ENCODE data around the gene GAGE12D.
"Not testable (repeated sequence)": the region's sequence is repeated elsewhere in the genome, so short reads cannot be mapped to it uniquely, and the experiment has no call there.

Gene GAGE12D

GRCh38 chrX:49541433-49541832 lies at the start of gene GAGE12D:
Gene GAGE12D, plus strand, starts transcription at chrX:49541733. Its CDS starts 1,155 bp downstream, at chrX:49542888.
- H3K36me3 ChIP-seq (ENCODE audit: insufficient read depth, low read length); H3K27ac ChIP-seq (ENCODE audit: low read depth, low read length); H3K4me1 ChIP-seq (ENCODE audit: control insufficient read depth, insufficient read depth, low read length, unreplicated experiment); H3K27me3 ChIP-seq (ENCODE audit: insufficient read depth, low read length); H3K4me3 ChIP-seq (ENCODE audit: low read depth, low read length); H3K79me2 ChIP-seq (ENCODE audit: control insufficient read depth, insufficient read depth, low read length, unreplicated experiment); H2AFZ ChIP-seq (ENCODE audit: low read length, unreplicated experiment): not testable (repeated sequence)

- H3K27me3 ChIP-seq (ENCODE audit: insufficient read depth, low read length); H3K27ac ChIP-seq (ENCODE audit: low read depth, low read length); H3K79me2 ChIP-seq (ENCODE audit: control insufficient read depth, insufficient read depth, low read length, unreplicated experiment); H2AFZ ChIP-seq (ENCODE audit: low read length, unreplicated experiment); H3K4me1 ChIP-seq (ENCODE audit: control insufficient read depth, insufficient read depth, low read length, unreplicated experiment); H3K36me3 ChIP-seq (ENCODE audit: insufficient read depth, low read length); H3K4me3 ChIP-seq (ENCODE audit: low read depth, low read length): not testable (repeated sequence)
These were observed 9.7 kb upstream of the GAGE12D start, which contains the start of gene GAGE12C for GRCh38 chrX:49531877-49532276. Gene GAGE12C, plus strand, starts transcription at chrX:49532177. Its CDS starts 1,155 bp downstream, at chrX:49533332.

- H3K36me3 ChIP-seq (ENCODE audit: insufficient read depth, low read length); H3K27me3 ChIP-seq (ENCODE audit: insufficient read depth, low read length); H2AFZ ChIP-seq (ENCODE audit: low read length, unreplicated experiment); H3K4me3 ChIP-seq (ENCODE audit: low read depth, low read length); H3K27ac ChIP-seq (ENCODE audit: low read depth, low read length); H3K4me1 ChIP-seq (ENCODE audit: control insufficient read depth, insufficient read depth, low read length, unreplicated experiment); H3K79me2 ChIP-seq (ENCODE audit: control insufficient read depth, insufficient read depth, low read length, unreplicated experiment): not testable (repeated sequence)
These were observed 9.5 kb downstream of the GAGE12D start, which contains the start of gene GAGE12E for GRCh38 chrX:49550989-49551388. Gene GAGE12E, plus strand, starts transcription at chrX:49551289. Its CDS starts 1,155 bp downstream, at chrX:49552444.

- H3K4me3 ChIP-seq (ENCODE audit: low read depth, low read length); H3K4me1 ChIP-seq (ENCODE audit: control insufficient read depth, insufficient read depth, low read length, unreplicated experiment); H3K36me3 ChIP-seq (ENCODE audit: insufficient read depth, low read length); H2AFZ ChIP-seq (ENCODE audit: low read length, unreplicated experiment); H3K79me2 ChIP-seq (ENCODE audit: control insufficient read depth, insufficient read depth, low read length, unreplicated experiment); H3K27me3 ChIP-seq (ENCODE audit: insufficient read depth, low read length); H3K27ac ChIP-seq (ENCODE audit: low read depth, low read length): not testable (repeated sequence)
These were observed 19.0 kb downstream of the GAGE12D start, which contains the start of gene GAGE12F for GRCh38 chrX:49560542-49560941. Gene GAGE12F, plus strand, starts transcription at chrX:49560842. Its CDS starts 1,155 bp downstream, at chrX:49561997.

- H2AFZ ChIP-seq (ENCODE audit: low read length, unreplicated experiment); H3K27ac ChIP-seq (ENCODE audit: low read depth, low read length); H3K4me3 ChIP-seq (ENCODE audit: low read depth, low read length); H3K27me3 ChIP-seq (ENCODE audit: insufficient read depth, low read length); H3K79me2 ChIP-seq (ENCODE audit: control insufficient read depth, insufficient read depth, low read length, unreplicated experiment); H3K36me3 ChIP-seq (ENCODE audit: insufficient read depth, low read length); H3K4me1 ChIP-seq (ENCODE audit: control insufficient read depth, insufficient read depth, low read length, unreplicated experiment): not testable (repeated sequence)
These were observed 27.2 kb downstream of the GAGE12D start for GRCh38 chrX:49568728-49569127.

GRCh38 chrX:49569152-49569551 lies 27.6 kb downstream of the GAGE12D start:
- H3K79me2 ChIP-seq (ENCODE audit: control insufficient read depth, insufficient read depth, low read length, unreplicated experiment); H3K4me1 ChIP-seq (ENCODE audit: control insufficient read depth, insufficient read depth, low read length, unreplicated experiment); H3K27ac ChIP-seq (ENCODE audit: low read depth, low read length); H3K27me3 ChIP-seq (ENCODE audit: insufficient read depth, low read length); H2AFZ ChIP-seq (ENCODE audit: low read length, unreplicated experiment); H3K36me3 ChIP-seq (ENCODE audit: insufficient read depth, low read length); H3K4me3 ChIP-seq (ENCODE audit: low read depth, low read length): not testable (repeated sequence)

- not testable (repeated sequence) for H3K4me3 ChIP-seq (ENCODE audit: low read depth, low read length); H3K36me3 ChIP-seq (ENCODE audit: insufficient read depth, low read length); H3K27me3 ChIP-seq (ENCODE audit: insufficient read depth, low read length); H2AFZ ChIP-seq (ENCODE audit: low read length, unreplicated experiment); H3K79me2 ChIP-seq (ENCODE audit: control insufficient read depth, insufficient read depth, low read length, unreplicated experiment); H3K27ac ChIP-seq (ENCODE audit: low read depth, low read length); H3K4me1 ChIP-seq (ENCODE audit: control insufficient read depth, insufficient read depth, low read length, unreplicated experiment)
These were observed 28.6 kb downstream of the GAGE12D start, which contains the start of gene GAGE12G for GRCh38 chrX:49570100-49570499. Gene GAGE12G, plus strand, starts transcription at chrX:49570400. Its CDS starts 1,155 bp downstream, at chrX:49571555.

GRCh38 chrX:49579649-49580048 lies 38.1 kb downstream of the GAGE12D start, which contains the start of gene GAGE12H:
Gene GAGE12H, plus strand, starts transcription at chrX:49579949. Its CDS starts 1,155 bp downstream, at chrX:49581104.
- H3K4me1 ChIP-seq (ENCODE audit: control insufficient read depth, insufficient read depth, low read length, unreplicated experiment); H3K27me3 ChIP-seq (ENCODE audit: insufficient read depth, low read length); H2AFZ ChIP-seq (ENCODE audit: low read length, unreplicated experiment); H3K4me3 ChIP-seq (ENCODE audit: low read depth, low read length); H3K79me2 ChIP-seq (ENCODE audit: control insufficient read depth, insufficient read depth, low read length, unreplicated experiment); H3K36me3 ChIP-seq (ENCODE audit: insufficient read depth, low read length); H3K27ac ChIP-seq (ENCODE audit: low read depth, low read length): not testable (repeated sequence)

- H3K79me2 ChIP-seq (ENCODE audit: control insufficient read depth, insufficient read depth, low read length, unreplicated experiment); H3K36me3 ChIP-seq (ENCODE audit: insufficient read depth, low read length); H3K27me3 ChIP-seq (ENCODE audit: insufficient read depth, low read length); H3K4me1 ChIP-seq (ENCODE audit: control insufficient read depth, insufficient read depth, low read length, unreplicated experiment); H3K27ac ChIP-seq (ENCODE audit: low read depth, low read length); H3K4me3 ChIP-seq (ENCODE audit: low read depth, low read length); H2AFZ ChIP-seq (ENCODE audit: low read length, unreplicated experiment): not testable (repeated sequence)
These were observed 47.7 kb downstream of the GAGE12D start, which contains the start of gene GAGE2A for GRCh38 chrX:49589196-49589595. Gene GAGE2A, plus strand, starts transcription at chrX:49589496. Its CDS starts 1,155 bp downstream, at chrX:49590651.

GRCh38 chrX:49589769-49590478 lies 48.4 kb downstream of the GAGE12D start:
- not testable (repeated sequence) for H3K79me2 ChIP-seq (ENCODE audit: control insufficient read depth, insufficient read depth, low read length, unreplicated experiment); H3K27ac ChIP-seq (ENCODE audit: low read depth, low read length); H3K27me3 ChIP-seq (ENCODE audit: insufficient read depth, low read length); H3K4me3 ChIP-seq (ENCODE audit: low read depth, low read length); H3K36me3 ChIP-seq (ENCODE audit: insufficient read depth, low read length); H2AFZ ChIP-seq (ENCODE audit: low read length, unreplicated experiment); H3K4me1 ChIP-seq (ENCODE audit: control insufficient read depth, insufficient read depth, low read length, unreplicated experiment)

- H2AFZ ChIP-seq (ENCODE audit: low read length, unreplicated experiment); H3K27me3 ChIP-seq (ENCODE audit: insufficient read depth, low read length); H3K27ac ChIP-seq (ENCODE audit: low read depth, low read length); H3K79me2 ChIP-seq (ENCODE audit: control insufficient read depth, insufficient read depth, low read length, unreplicated experiment); H3K36me3 ChIP-seq (ENCODE audit: insufficient read depth, low read length); H3K4me3 ChIP-seq (ENCODE audit: low read depth, low read length); H3K4me1 ChIP-seq (ENCODE audit: control insufficient read depth, insufficient read depth, low read length, unreplicated experiment): not testable (repeated sequence)
These were observed 49.0 kb downstream of the GAGE12D start for GRCh38 chrX:49590488-49590887.
